ENCODE measurements around the gene COMTD1. TPM values are rescaled to one million over a fixed set of nuclear protein-coding genes. Genes with fewer than 3 reads are reported as not detected.
A peak's percentile ranks its signal among the peaks of the same experiment; 100 is the strongest.

The COMTD1 gene
- total and polyA plus RNA-seq, 2 of the 13 experiments (the other 11 are each of a cell fraction or from before 2014, with no cell fraction given) = 11.8 to 18.4 TPM

DNA sequence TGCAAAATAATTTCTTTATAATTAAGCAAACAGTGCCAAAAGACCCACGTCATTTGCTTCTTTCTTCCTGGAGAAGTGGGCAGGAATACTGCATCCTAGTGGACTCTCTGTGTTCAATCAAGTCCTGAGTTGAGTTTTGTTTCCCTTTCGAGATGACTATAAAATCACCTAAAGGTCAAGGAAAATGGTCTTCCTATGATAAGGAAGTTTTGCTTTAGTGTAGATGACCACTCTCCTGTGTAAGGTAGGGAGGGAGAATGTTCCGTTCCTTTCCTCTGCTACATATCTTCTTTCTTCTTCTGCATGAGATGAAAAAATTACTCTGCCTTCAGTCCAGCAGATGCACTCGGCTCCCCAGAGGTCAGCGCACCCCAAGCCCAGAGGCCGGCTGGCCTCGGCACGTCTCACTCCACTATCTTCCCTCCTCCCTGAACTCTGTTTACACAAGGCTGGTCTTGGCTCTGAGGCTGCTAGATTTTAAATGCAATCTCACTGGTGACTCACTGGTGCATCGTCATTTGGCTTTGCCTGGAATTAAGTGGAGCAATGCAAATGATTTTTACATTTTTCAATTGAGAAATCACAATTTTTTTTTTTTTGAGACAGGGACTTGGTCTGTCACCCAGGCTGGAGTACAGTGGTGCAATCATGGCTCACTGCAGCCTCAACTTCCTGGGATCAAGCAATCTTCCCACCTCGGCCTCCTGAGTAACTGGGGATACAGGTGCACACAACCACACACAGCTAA lies 43.8 kb downstream of the COMTD1 start (continued):
- TF ChIP-seq CERS6 (CRISPR knock-in tag; IDR thresholded peaks at IDR 0.05) = no peak
- TF ChIP-seq ZNF772 (CRISPR knock-in tag; IDR thresholded peaks at IDR 0.05) = no peak
- no peak for TF ChIP-seq BRD4 (CRISPR knock-in tag; IDR thresholded peaks at IDR 0.05)
- no peak for TF ChIP-seq EHMT2 (IDR thresholded peaks at IDR 0.05; ENCODE audit: borderline replicate concordance, low read depth, low read length)
- peak; percentile 23; the same call in 1 of the 2 replicates for TF ChIP-seq GATA4 (IDR thresholded peaks at IDR 0.05; ENCODE audit: borderline replicate concordance, low read depth)
- no peak for TF ChIP-seq ZBTB38 (CRISPR knock-in tag; IDR thresholded peaks at IDR 0.05)
- no peak for TF ChIP-seq STAG1 (CRISPR knock-in tag; IDR thresholded peaks at IDR 0.05)
- peak; percentile 95 for TF ChIP-seq FOSL2 (CRISPR knock-in tag; IDR thresholded peaks at IDR 0.05)
- peak; percentile 47; the same call in 1 of the 2 replicates for TF ChIP-seq MED1 (CRISPR knock-in tag; IDR thresholded peaks at IDR 0.05)
- TF ChIP-seq ZHX1 (CRISPR knock-in tag; IDR thresholded peaks at IDR 0.05; ENCODE audit: low read depth) = 0 out of 2 replicates have a peak, but pooled peaks have one; percentile 28
- TF ChIP-seq GLI4 (CRISPR knock-in tag; IDR thresholded peaks at IDR 0.05; ENCODE audit: borderline replicate concordance) = no peak
- TF ChIP-seq NFYC (CRISPR knock-in tag; IDR thresholded peaks at IDR 0.05) = no peak
- peak; percentile 69 for TF ChIP-seq HDAC2 (CRISPR knock-in tag; IDR thresholded peaks at IDR 0.05)
- TF ChIP-seq NCOA2 (CRISPR knock-in tag; IDR thresholded peaks at IDR 0.05) = peak; percentile 36
- TF ChIP-seq NAIF1 (CRISPR knock-in tag; IDR thresholded peaks at IDR 0.05; ENCODE audit: borderline replicate concordance) = no peak
- TF ChIP-seq MXD1 (CRISPR knock-in tag; IDR thresholded peaks at IDR 0.05) = no peak
- no peak for TF ChIP-seq ZNF737 (CRISPR knock-in tag; IDR thresholded peaks at IDR 0.05; ENCODE audit: borderline replicate concordance)
- no peak for TF ChIP-seq WIZ (CRISPR knock-in tag; IDR thresholded peaks at IDR 0.05)
- peak; percentile 66 for TF ChIP-seq ZNF687 (CRISPR knock-in tag; IDR thresholded peaks at IDR 0.05)
- TF ChIP-seq ZFP90 (CRISPR knock-in tag; IDR thresholded peaks at IDR 0.05; ENCODE audit: borderline replicate concordance) = no peak
- TF ChIP-seq, protein P1, sequence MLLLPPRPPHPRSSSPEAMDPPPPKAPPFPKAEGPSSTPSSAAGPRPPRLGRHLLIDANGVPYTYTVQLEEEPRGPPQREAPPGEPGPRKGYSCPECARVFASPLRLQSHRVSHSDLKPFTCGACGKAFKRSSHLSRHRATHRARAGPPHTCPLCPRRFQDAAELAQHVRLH (CRISPR knock-in tag; IDR thresholded peaks at IDR 0.05; ENCODE audit: borderline replicate concordance, low read depth) = no peak; the same call in 1 of the 2 replicates
- no peak for TF ChIP-seq THYN1 (CRISPR knock-in tag; IDR thresholded peaks at IDR 0.05; ENCODE audit: borderline replicate concordance, low read depth)
